Measurements from ENCODE around the gene COLEC12.

The COLEC12 gene

DNA sequence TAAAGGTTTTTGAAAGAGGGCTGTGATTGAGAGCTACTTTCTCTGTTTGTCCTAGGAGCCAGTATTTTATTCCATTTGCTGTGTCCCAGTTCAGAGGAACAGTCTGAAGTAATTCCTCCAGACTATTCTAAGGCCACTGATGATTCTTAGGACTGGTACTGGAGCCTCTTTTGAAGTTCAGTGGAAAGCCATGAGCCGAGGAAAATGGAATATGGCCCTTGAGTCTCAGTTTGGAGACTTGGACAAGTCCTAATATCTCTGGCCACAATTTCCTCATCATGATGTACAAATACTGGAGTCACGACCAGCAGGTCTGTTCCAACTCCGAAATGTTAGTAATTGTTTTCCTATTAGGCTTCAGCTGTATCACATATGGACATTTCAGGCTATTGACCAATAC, 7.1 kb upstream of the COLEC12 start:
- no peak overlapping the region for H3K4me3 ChIP-seq (ENCODE audit: low read depth, low read length)
- no peak for DNase-seq (ENCODE audit: low read depth)
- TF ChIP-seq, protein P1, sequence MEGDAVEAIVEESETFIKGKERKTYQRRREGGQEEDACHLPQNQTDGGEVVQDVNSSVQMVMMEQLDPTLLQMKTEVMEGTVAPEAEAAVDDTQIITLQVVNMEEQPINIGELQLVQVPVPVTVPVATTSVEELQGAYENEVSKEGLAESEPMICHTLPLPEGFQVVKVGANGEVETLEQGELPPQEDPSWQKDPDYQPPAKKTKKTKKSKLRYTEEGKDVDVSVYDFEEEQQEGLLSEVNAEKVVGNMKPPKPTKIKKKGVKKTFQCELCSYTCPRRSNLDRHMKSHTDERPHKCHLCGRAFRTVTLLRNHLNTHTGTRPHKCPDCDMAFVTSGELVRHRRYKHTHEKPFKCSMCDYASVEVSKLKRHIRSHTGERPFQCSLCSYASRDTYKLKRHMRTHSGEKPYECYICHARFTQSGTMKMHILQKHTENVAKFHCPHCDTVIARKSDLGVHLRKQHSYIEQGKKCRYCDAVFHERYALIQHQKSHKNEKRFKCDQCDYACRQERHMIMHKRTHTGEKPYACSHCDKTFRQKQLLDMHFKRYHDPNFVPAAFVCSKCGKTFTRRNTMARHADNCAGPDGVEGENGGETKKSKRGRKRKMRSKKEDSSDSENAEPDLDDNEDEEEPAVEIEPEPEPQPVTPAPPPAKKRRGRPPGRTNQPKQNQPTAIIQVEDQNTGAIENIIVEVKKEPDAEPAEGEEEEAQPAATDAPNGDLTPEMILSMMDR (IDR thresholded peaks at IDR 0.05; ENCODE audit: insufficient read depth, low read depth, low read length, missing control alignments), result no peak

- TF ChIP-seq, protein P1 (IDR thresholded peaks at IDR 0.05; ENCODE audit: insufficient read depth, low read depth, low read length, missing control alignments), result no peak
- DNase-seq (ENCODE audit: low read depth), result no peak
- no peak overlapping the region for H3K4me3 ChIP-seq (ENCODE audit: low read depth, low read length)
Measured at GRCh38 chr18:506801-507200, 6.3 kb upstream of the COLEC12 start.

- DNase-seq (ENCODE audit: low read depth), result no peak
- TF ChIP-seq, protein P1 (IDR thresholded peaks at IDR 0.05; ENCODE audit: insufficient read depth, low read depth, low read length, missing control alignments), result no peak
- H3K4me3 ChIP-seq (ENCODE audit: low read depth, low read length), result no peak overlapping the region
Measured at GRCh38 chr18:506264-506663, 5.8 kb upstream of the COLEC12 start.

DNA sequence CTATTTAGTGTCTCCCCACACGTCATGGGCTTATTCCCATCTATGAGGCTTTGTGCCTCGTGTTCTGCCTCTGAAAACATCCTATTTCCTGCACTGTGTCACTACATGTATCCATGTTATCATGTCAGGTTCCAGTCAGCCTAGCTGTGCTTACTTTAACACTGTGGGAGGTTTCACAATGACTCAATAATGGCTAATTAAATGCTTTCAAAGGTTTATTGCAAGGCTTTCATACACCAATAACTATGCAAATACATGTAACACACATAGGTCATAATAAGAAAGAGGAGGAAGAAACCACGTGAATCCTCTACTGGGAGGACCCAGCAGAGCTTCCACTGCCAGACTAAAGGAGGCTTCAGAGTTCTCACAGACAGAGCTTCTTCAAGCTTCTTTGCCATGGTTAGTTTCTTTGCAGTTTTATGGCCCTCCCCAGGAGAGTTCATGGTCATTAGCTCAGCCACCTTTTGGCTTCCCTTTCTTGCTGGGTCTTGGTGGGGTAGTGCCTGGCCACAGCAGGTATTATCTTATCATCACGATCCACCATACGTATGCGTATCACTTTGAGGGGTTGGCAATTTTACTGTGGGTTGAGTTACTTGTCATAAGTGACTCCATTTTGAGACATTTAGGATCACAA, 5.1 kb upstream of the COLEC12 start:
- H3K4me3 ChIP-seq (ENCODE audit: low read depth, low read length), result no peak overlapping the region
- TF ChIP-seq, protein P1 (IDR thresholded peaks at IDR 0.05; ENCODE audit: insufficient read depth, low read depth, low read length, missing control alignments), result no peak

DNA sequence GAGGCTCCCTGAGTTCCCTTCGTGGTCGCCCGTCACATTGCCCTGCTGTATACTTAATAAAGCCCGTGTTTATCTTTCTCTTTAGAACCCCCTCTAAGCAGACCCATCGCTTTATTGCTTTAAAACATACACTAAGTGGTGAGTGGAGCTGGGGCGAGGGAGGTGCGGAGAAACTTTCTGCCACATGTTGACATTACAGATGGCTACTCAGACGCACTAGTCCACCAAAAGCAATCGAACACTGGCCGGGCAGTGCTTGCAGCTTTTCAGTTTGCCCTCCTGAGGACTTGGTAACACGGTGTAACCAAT, 859 bp upstream of the COLEC12 start:
- DNase-seq (ENCODE audit: low read depth), result no peak
- H3K4me3 ChIP-seq (ENCODE audit: low read depth, low read length), result no peak overlapping the region
- TF ChIP-seq, protein P1 (IDR thresholded peaks at IDR 0.05; ENCODE audit: insufficient read depth, low read depth, low read length, missing control alignments), result no peak

More for the DNA sequence above, 5.1 kb upstream of the COLEC12 start:
- peak; percentile 38 for DNase-seq (ENCODE audit: low read depth)

- no peak overlapping the region for H3K4me3 ChIP-seq (ENCODE audit: low read depth, low read length)
- DNase-seq (ENCODE audit: low read depth), result no peak
- TF ChIP-seq, protein P1 (IDR thresholded peaks at IDR 0.05; ENCODE audit: insufficient read depth, low read depth, low read length, missing control alignments), result no peak
Measured at GRCh38 chr18:499776-500631, 497 bp downstream of the COLEC12 start.

Measured in GM12865 (cell line).